ENCODE measurements around the gene CNPPD1.
A peak's percentile ranks its signal among the peaks of the same experiment; 100 is the strongest.

The CNPPD1 gene

DNA sequence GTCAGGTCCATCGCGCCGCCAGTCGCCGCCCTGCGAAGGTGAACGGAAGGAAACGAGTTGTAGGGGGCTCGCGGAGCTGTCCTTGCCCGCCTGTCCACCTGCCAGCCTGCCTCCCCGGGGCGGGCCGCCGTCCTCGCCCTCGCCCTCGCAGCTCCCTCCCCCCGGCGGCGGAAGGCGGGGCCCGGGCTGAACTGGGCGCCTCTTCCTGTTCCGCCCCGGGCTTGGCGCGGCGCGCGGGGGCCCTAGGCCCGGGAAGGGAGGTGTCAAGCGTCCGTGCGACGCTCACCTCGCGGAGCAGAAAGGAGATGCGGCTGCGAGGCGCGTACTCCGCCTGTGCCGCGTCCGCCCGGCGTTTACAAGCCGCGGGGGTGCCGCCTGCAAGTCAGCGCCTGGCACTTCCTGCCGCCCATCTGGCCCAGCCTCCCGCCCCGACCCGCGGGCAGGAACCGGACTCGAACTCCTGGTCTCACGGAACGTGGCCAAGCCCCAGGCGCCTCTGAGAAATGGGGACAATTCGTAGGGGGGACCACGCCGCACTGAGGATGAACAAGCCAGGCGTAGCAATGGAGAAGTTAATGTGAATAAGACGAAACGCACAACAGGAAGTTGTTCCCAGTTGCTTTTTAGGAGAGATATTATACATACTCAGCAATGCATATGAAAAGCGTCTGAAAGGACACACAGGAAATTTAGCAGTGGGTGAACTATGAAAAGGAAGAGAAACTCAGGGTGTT is at the start of gene CNPPD1:
Gene CNPPD1 (minus strand): TSS at position 108 of the 734 bp plus-strand sequence. CDS start 97 bp downstream, at position 11.
- DNase-seq (ENCODE audit: low read depth in 1 of 2, low spot score in 1 of 2) = peak; percentile 76 to 83

DNA sequence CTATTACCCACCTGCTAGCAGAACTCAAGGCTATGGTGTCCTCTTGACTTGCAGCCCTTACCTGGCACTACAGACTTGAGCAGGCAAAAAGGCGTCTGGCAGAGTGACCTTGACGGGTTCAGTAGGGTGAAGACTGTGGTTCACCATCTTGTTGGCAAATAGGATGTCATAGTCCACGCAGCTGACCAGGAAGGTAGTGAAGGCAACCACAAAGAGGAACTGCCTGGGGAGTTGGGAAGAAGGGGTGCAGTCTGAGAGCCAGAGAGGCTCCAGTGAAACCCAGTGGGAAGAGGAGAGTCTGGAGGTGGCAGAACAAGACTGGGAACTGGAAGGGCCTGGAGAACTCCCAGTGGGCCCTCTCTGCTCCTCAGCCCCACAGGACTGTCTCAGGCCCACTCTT is 48.6 kb upstream of the CNPPD1 start:
- no peak for DNase-seq (ENCODE audit: low read depth in 1 of 2, low spot score in 1 of 2)

DNA sequence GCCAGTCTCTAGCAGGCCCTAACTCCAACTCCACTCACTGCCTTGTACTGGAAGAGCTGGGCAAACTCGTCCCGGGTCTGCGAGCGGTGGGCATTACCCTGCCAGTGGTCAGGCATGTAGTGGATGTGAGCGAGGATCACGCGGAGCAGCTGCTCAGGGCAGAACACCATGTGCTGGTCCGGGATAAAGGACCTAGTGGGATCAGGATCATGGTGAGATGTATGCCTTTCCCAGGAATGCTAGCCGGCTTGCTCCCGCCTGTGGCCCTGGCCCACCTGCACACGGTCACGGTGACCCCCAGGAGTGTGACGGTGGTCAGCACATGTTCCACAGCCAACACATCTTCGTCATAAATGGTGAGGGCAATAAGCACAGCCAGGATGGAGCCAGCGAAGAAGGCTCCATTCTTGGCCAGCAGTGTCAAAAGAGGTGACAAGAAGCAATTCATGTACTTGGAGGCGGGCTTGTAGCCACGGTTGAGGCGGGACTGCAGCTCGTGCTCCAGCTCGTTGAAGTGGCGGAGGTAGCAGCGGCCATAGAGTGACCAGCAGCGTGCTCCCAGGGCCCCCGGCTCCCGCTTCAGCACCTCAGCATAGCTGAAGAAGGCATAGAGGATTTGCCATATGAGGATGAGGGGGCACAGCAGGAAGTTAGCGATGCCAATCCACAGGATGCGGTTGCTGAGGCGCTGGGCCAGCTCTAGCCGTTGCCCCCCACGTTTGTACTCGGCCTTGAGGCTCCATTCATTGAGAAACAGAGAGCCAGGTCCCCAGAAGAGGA is 47.3 kb upstream of the CNPPD1 start:
- DNase-seq (ENCODE audit: low read depth in 1 of 2, low spot score in 1 of 2) = no peak

DNA sequence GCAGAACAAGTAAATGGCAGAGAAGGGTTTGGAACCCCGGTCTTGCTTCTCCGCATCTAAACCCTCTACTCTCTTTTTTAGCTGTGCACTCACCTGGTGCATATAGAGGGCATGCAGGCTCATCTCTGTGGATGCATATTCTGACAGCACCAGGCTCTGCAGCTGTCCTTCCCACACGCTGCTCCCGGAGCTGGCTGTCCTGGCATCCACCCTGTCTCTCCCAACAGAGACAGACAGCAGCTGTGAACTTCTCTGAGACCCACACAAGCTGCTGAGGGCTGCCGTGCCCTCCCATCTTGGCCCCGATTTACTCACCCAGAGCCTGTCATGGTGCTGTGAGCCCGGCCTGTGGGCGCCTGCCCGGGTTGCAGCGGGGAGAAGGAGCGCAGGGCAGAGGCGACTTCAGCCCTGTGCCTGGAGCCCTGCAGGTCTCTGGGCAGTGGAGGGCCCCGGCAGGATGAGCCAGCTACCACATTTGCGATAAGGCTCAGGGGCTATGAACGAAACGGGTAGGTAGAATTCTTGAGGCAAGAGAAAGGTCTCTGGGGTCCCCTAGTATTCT is 45.3 kb upstream of the CNPPD1 start:
- no peak for DNase-seq (ENCODE audit: low read depth in 1 of 2, low spot score in 1 of 2)

- DNase-seq (ENCODE audit: low read depth in 1 of 2, low spot score in 1 of 2) = no peak
Measured at GRCh38 chr2:219220652-219221402, 44.1 kb upstream of the CNPPD1 start.

- no peak for DNase-seq (ENCODE audit: low read depth in 1 of 2, low spot score in 1 of 2)
Measured at GRCh38 chr2:219219784-219220532, 43.2 kb upstream of the CNPPD1 start.

- DNase-seq (ENCODE audit: low read depth in 1 of 2, low spot score in 1 of 2) = peak; percentile 67 to 81
Measured at GRCh38 chr2:219218732-219219701, 42.3 kb upstream of the CNPPD1 start, which contains the start of gene ABCB6. ABCB6 (minus strand) TSS chr2:219218958; CDS start chr2:219218673, 285 bp downstream.

DNA sequence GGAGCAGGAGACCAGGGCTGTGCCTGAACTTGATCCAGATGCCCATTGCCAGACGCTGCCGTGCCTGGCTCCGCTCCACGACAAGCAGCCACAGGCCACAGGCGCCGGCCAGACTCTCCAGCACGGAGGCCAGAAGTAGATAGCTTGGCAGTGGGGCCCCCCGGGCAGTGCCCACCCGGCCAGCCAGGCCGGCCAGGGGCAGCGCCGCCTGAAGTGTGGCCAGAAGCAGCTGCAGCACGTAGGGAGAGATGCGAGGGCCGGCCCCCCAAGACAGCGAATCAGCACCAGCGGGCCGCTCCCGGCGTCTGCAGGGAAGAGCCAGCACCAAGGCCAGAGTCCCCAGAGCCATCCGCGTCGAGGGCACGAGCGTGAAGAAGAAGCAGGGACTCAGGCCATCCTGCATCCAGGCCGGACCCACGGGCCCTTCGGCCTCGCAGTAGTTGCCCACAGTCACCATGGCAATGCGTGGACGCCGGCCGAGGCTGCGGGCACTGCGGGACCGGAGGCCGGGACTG is 41.5 kb upstream of the CNPPD1 start:
- no peak for DNase-seq (ENCODE audit: low read depth in 1 of 2, low spot score in 1 of 2)

- no peak for DNase-seq (ENCODE audit: low read depth in 1 of 2, low spot score in 1 of 2)
Measured at GRCh38 chr2:219216535-219216915, 39.8 kb upstream of the CNPPD1 start.

- DNase-seq (ENCODE audit: low read depth in 1 of 2, low spot score in 1 of 2) = no peak
Measured at GRCh38 chr2:219215871-219216534, 39.3 kb upstream of the CNPPD1 start.

- DNase-seq (ENCODE audit: low read depth in 1 of 2, low spot score in 1 of 2) = no peak
Measured at GRCh38 chr2:219214786-219215185, 38.1 kb upstream of the CNPPD1 start.

DNA sequence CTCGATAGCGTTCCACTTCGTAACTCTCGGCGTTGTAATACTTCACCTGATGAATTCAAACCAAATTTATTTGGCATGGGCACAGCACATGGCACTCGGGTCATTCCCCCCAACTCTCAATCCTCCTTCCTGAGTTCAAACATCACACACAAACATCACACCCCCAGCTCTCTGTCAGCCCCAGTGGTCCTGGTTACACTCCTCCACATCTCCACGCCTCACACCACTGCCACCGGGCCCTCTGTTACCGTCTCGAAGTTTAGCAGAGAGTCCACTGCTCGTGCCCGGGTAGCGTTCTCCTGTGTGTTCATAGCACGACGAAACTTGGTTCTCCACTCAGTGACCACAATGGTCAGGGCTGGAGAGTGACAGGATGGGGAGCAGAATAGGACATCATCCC is 37.4 kb upstream of the CNPPD1 start:
- DNase-seq (ENCODE audit: low read depth in 1 of 2, low spot score in 1 of 2) = no peak

- DNase-seq (ENCODE audit: low read depth in 1 of 2, low spot score in 1 of 2) = no peak
Measured at GRCh38 chr2:219213486-219214071, 36.9 kb upstream of the CNPPD1 start.

- DNase-seq (ENCODE audit: low read depth in 1 of 2, low spot score in 1 of 2) = no peak
Measured at GRCh38 chr2:219213026-219213415, 36.3 kb upstream of the CNPPD1 start.

DNA sequence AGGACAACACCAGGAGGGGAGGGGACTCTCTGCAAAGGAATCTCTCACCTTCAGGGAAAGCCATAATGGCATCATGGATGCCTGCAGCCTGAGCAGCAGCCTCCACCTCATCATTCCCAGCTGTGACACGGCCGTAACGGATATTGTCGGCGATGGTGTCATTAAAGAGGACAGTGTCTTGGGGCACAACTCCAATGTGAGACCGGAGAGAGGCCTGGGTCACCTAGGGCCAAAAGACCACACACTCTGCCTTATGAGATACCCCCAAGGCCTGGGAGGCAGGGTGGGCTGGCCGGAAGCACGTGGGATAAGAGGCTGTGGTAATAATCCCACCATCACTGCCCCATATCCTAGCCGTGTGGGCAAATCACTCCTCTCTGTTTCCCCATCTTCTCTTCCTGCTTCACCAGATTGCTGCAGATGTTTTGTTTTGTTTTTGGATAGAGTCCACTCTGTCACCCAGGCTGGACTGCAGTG is 34.2 kb upstream of the CNPPD1 start:
- DNase-seq (ENCODE audit: low read depth in 1 of 2, low spot score in 1 of 2) = no peak

- no peak for DNase-seq (ENCODE audit: low read depth in 1 of 2, low spot score in 1 of 2)
Measured at GRCh38 chr2:219210196-219210885, 33.6 kb upstream of the CNPPD1 start.

Measured in stimulated activated CD4-positive, alpha-beta T cell treated with anti-CD3 and anti-CD28 coated beads, Interleukin-15, amount 100 ng/mL, for 1 hour (primary cell).